Fibroblast of the conjunctiva (primary cell): ENCODE data around the gene ZNHIT2.

Source experiments
- DNase-seq: peaks from one replicate; pipeline ENCODE4 v3.0.0-alpha.2; 2010; ENCODE audit warnings: low read depth

The ZNHIT2 gene

GRCh38 chr11:65071907-65072630, 45.4 kb downstream of the ZNHIT2 start:
- no peak for DNase-seq

- no peak for DNase-seq
These were observed 48.3 kb downstream of the ZNHIT2 start for GRCh38 chr11:65069217-65069616.

- no peak for DNase-seq
These were observed 50.1 kb downstream of the ZNHIT2 start for GRCh38 chr11:65067446-65067845.

- DNase-seq, result no peak
These were observed 50.7 kb downstream of the ZNHIT2 start for GRCh38 chr11:65066805-65067291.
